Endothelial cell (in vitro differentiated cells): ENCODE results near the gene PRDM15. TPM values are rescaled to one million over a fixed set of nuclear protein-coding genes. Genes with fewer than 3 reads are reported as not detected.

Experiments used
- DNase-seq: peaks from one replicate; pipeline ENCODE4 v3.0.0; 2021; ENCODE audit warnings: low spot score
- H3K27ac Mint-ChIP-seq: one replicate; pipeline ENCODE4 v1.8.0; 2021; ENCODE audit warnings: mixed read lengths, inconsistent platforms; ENCODE audit not compliant: unreplicated experiment
- H3K27me3 Mint-ChIP-seq: one replicate; pipeline ENCODE4 v1.8.0; 2021; ENCODE audit warnings: mild to moderate bottlenecking, moderate library complexity, mixed read lengths, inconsistent platforms; ENCODE audit not compliant: unreplicated experiment
- H3K36me3 Mint-ChIP-seq: one replicate; pipeline ENCODE4 v1.8.0; 2021; ENCODE audit warnings: mild to moderate bottlenecking, low read depth, mixed read lengths, inconsistent platforms; ENCODE audit not compliant: unreplicated experiment
- H3K4me1 Mint-ChIP-seq: one replicate; pipeline ENCODE4 v1.8.0; 2021; ENCODE audit warnings: mild to moderate bottlenecking, mixed read lengths, inconsistent platforms; ENCODE audit not compliant: unreplicated experiment
- H3K4me3 Mint-ChIP-seq: one replicate; pipeline ENCODE4 v1.8.0; 2021; ENCODE audit warnings: mild to moderate bottlenecking, mixed read lengths, inconsistent platforms; ENCODE audit not compliant: unreplicated experiment
- H3K9me3 Mint-ChIP-seq: one replicate; pipeline ENCODE4 v1.8.0; 2021; ENCODE audit warnings: mixed read lengths, inconsistent platforms; ENCODE audit not compliant: unreplicated experiment
- CTCF ChIP-seq: fragments of 200-600 bp; sonication (generic); IDR thresholded peaks from one replicate; pipeline ENCODE4 v1.5.0; 2021; ENCODE audit warnings: antibody characterized with exemption; ENCODE audit not compliant: unreplicated experiment
- total RNA-seq: library from RNA; stranded (reverse); fragmentation: NEBNext Ultra II Directional; extraction: Animal tissue kit (Norgen Biotek cat#: 25700); gene quantifications from one replicate; pipeline ENCODE4 v1.2.1, GENCODE V29; 2021; ENCODE audit not compliant: unreplicated experiment

Gene PRDM15
- total RNA-seq, 1 donor from 2014 or later, result 7.5 TPM

- no peak overlapping the region for H3K27ac Mint-ChIP-seq
- no peak for TF ChIP-seq CTCF
- H3K4me3 Mint-ChIP-seq, result no peak overlapping the region
- H3K4me1 Mint-ChIP-seq, result no peaks in the 10 kb centered on the region
- no peaks in the 10 kb centered on the region for H3K27me3 Mint-ChIP-seq
- DNase-seq, result no peak
- H3K36me3 Mint-ChIP-seq, result peaks cover 7% of the 10 kb centered on the region
- H3K9me3 Mint-ChIP-seq, result no peaks in the 10 kb centered on the region
These were observed 63.2 kb downstream of the PRDM15 start for GRCh38 chr21:41815652-41816582.

GRCh38 chr21:41813226-41813625 is 65.9 kb downstream of the PRDM15 start:
- H3K27me3 Mint-ChIP-seq, result no peaks in the 10 kb centered on the region
- H3K36me3 Mint-ChIP-seq, result peaks cover 9% of the 10 kb centered on the region
- H3K4me3 Mint-ChIP-seq, result no peak overlapping the region
- H3K27ac Mint-ChIP-seq, result no peak overlapping the region
- H3K4me1 Mint-ChIP-seq, result no peaks in the 10 kb centered on the region
- TF ChIP-seq CTCF, result no peak
- DNase-seq, result no peak
- no peaks in the 10 kb centered on the region for H3K9me3 Mint-ChIP-seq

GRCh38 chr21:41812679-41813078 is 66.5 kb downstream of the PRDM15 start:
- peaks cover 2% of the 10 kb centered on the region for H3K27me3 Mint-ChIP-seq
- no peak for DNase-seq
- H3K36me3 Mint-ChIP-seq, result peaks cover 9% of the 10 kb centered on the region
- H3K4me3 Mint-ChIP-seq, result no peak overlapping the region
- TF ChIP-seq CTCF, result no peak
- no peaks in the 10 kb centered on the region for H3K4me1 Mint-ChIP-seq
- no peaks in the 10 kb centered on the region for H3K9me3 Mint-ChIP-seq
- H3K27ac Mint-ChIP-seq, result no peak overlapping the region

- Mint-ChIP-seq H3K4me3 (no peak overlapping the region), H3K27me3 (peaks cover 5% of the 10 kb centered on the region), H3K27ac (no peak overlapping the region), H3K4me1 (no peaks in the 10 kb centered on the region), H3K36me3 (peaks cover 14% of the 10 kb centered on the region), H3K9me3 (no peaks in the 10 kb centered on the region)
- TF ChIP-seq CTCF, result no peak
- DNase-seq, result no peak
These were observed 68.6 kb downstream of the PRDM15 start for GRCh38 chr21:41810597-41810932.

- Mint-ChIP-seq H3K9me3 (no peaks in the 10 kb centered on the region), H3K36me3 (peaks cover 14% of the 10 kb centered on the region), H3K4me1 (no peaks in the 10 kb centered on the region), H3K27ac (no peak overlapping the region), H3K4me3 (no peak overlapping the region), H3K27me3 (peaks cover 5% of the 10 kb centered on the region)
- DNase-seq, result no peak
- TF ChIP-seq CTCF, result no peak
These were observed 69.1 kb downstream of the PRDM15 start for GRCh38 chr21:41809891-41810596.
